Vagina (tissue), 2 donors: ENCODE data around the gene PAXX. TPM values are rescaled to one million over a fixed set of nuclear protein-coding genes. Genes with fewer than 3 reads are reported as not detected.

Experiments used
- DNase-seq, 2 donors: peaks; one replicate each; pipeline ENCODE4 v3.0.0-alpha.2; 2017; ENCODE audit errors: extremely low spot score in 2 of 2
- H3K27ac ChIP-seq: fragments of 200-600 bp; sonication (generic); one replicate; pipeline ENCODE4 v1.5.1; 2019
- H3K27me3 ChIP-seq: fragments of 200-600 bp; sonication (generic); one replicate; pipeline ENCODE4 v1.5.1; 2019
- H3K36me3 ChIP-seq, 2 donors: fragments of 200-600 bp; sonication (generic); one replicate each; pipeline ENCODE4 v1.5.1; 2017 to 2019
- H3K4me1 ChIP-seq: fragments of 200-600 bp; sonication (generic); one replicate; pipeline ENCODE4 v1.5.1; 2019
- H3K4me3 ChIP-seq, 2 donors: fragments of 200-600 bp; sonication (generic); 1 replicate in 1 of 2; 2 replicates in 1 of 2; pipeline ENCODE4 v1.5.1; 2016 to 2019
- H3K9me3 ChIP-seq: fragments of 200-600 bp; sonication (generic); one replicate; pipeline ENCODE4 v1.5.1; 2019
- CTCF ChIP-seq, 3 experiments: fragments of 450-650 bp in 2 of 3; fragments of 200-600 bp in 1 of 3; sonication (generic) in 1 of 3; IDR thresholded peaks; one replicate each; pipeline ENCODE4 v1.5.1; 2017 to 2019; ENCODE audit warnings: antibody characterized with exemption in 3 of 3, mild to moderate bottlenecking in 2 of 3, moderate library complexity in 2 of 3
- POLR2A ChIP-seq, 2 donors: fragments of 450-650 bp; IDR thresholded peaks; one replicate each; pipeline ENCODE4 v1.6.1; 2017; ENCODE audit warnings: antibody characterized with exemption in 2 of 2, mild to moderate bottlenecking in 2 of 2, moderate library complexity in 2 of 2
- POLR2AphosphoS5 ChIP-seq, 2 donors: sonication (generic); formaldehyde crosslinking; IDR thresholded peaks; one replicate each; pipeline ENCODE4 v1.9.0; 2017; ENCODE audit warnings: antibody characterized with exemption in 2 of 2, mild to moderate bottlenecking in 2 of 2, low read depth in 1 of 2; ENCODE audit not compliant: insufficient read depth in 1 of 2
- intact Hi-C: fragments of 100-400 bp; cut with DNase I; formaldehyde crosslinking; loops from one replicate; pipeline ENCODE4 v1.15.1; 2023
- total RNA-seq: library from RNA; depleted of rRNA; stranded (reverse); fragments of >200 nt; gene quantifications from one replicate; pipeline ENCODE4 v1.2.3, GENCODE V29; 2016

PAXX gene
- total RNA-seq, 1 donor from 2014 or later: 62.9 TPM

DNA sequence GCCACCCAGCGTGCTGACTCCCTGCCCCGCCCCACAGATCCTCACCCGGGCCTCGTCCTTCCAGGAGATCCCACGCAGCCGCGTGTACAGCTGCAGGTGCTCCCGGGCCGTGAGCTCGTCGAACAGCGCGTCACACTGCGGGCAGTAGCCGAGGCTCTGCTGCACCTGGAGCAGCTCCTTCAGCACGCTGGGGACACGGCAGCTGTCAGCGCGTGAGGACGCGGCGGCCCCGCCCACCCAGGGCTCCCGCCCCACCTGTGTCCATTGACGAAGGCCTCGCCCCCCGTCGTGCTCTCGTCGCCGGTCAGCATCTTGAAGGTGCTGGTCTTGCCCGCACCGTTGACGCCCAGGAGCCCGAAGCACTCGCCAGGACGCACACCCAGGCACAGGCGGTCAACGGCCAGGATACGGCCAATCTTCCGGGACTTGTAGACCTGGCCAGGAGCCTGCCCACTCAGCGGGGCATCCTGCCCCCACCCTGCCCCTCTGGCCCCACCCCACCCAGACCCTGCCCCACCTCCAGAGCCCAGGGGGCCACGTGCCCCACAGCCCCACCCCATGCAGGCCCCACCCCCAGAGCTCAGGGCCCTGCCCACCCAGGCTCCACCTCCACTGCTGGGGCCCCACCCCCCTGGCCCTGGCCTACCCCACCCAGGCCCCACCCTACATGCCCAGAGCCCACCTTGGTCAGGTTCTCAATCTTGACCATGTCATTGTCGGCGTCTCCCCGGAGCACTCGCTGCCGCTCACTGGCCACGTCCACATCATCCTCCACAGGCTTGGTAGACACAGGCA is 17.9 kb downstream of the PAXX start:
- DNase-seq: no peak
- no peak overlapping the region for H3K4me3 ChIP-seq
- no peaks in the 10 kb centered on the region for H3K4me1 ChIP-seq
- no peak for TF ChIP-seq POLR2AphosphoS5 (IDR thresholded peaks at IDR 0.05; ENCODE audit: insufficient read depth in 1 of 2, low read depth in 1 of 2)
- no peak for TF ChIP-seq POLR2A (IDR thresholded peaks at IDR 0.05)
- no peak for TF ChIP-seq CTCF (IDR thresholded peaks at IDR 0.05)
- H3K36me3 ChIP-seq: no peaks in the 10 kb centered on the region
- no peaks in the 10 kb centered on the region for H3K27me3 ChIP-seq
- H3K9me3 ChIP-seq: no peaks in the 10 kb centered on the region
- H3K27ac ChIP-seq: no peak overlapping the region
- intact Hi-C loops: no loop called here

GRCh38 chr9:137011156-137011555 is 18.9 kb downstream of the PAXX start:
- H3K27me3 ChIP-seq: no peaks in the 10 kb centered on the region
- no peak for DNase-seq
- H3K9me3 ChIP-seq: no peaks in the 10 kb centered on the region
- no peak for TF ChIP-seq POLR2AphosphoS5 (IDR thresholded peaks at IDR 0.05; ENCODE audit: insufficient read depth in 1 of 2, low read depth in 1 of 2)
- TF ChIP-seq POLR2A (IDR thresholded peaks at IDR 0.05): no peak
- TF ChIP-seq CTCF (IDR thresholded peaks at IDR 0.05): no peak
- no peaks in the 10 kb centered on the region for H3K4me1 ChIP-seq
- no peak overlapping the region for H3K27ac ChIP-seq
- no peak overlapping the region for H3K4me3 ChIP-seq
- intact Hi-C loops: no loop called here
- H3K36me3 ChIP-seq: peaks cover 0 to 5% of the 10 kb centered on the region in 2 donors

DNA sequence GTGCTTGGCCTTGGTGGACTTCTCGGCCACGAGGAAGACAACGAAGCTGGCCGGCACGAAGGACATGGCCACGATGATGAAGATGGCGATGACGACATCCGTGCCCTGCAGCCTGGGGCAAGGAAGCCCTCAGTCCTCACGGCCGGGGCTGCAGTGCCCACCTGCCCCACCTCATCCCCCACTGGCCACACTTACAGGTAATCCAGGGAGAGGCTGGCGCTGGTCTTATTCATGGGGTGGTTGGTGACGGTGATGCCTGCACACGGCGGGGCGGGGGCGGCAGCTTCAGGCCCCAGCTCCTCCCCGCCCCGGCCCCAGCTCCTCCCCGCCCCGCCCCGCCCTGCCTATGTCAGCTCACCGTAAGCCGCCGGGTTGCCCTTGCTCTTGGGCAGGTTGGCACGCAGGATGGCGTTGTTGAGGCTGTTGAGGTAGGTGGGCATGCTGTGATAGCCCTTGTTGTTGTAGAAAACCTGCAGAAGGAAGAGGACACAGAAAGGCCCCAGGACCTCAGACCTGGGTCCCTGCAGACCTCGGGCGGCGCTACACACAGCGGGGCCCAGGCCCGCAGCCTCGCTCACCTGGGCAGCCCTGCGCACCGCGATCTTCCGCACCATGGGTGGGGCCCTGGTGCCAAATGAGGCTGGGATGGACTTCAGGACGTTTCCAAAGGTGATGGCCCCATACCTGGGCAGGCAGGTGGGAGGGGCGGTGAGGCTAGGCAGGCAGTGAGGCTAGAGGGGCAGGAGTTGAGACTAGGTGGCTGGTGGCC is 19.9 kb downstream of the PAXX start:
- intact Hi-C loops: no loop called here
- H3K9me3 ChIP-seq: no peaks in the 10 kb centered on the region
- no peaks in the 10 kb centered on the region for H3K4me1 ChIP-seq
- no peaks in the 10 kb centered on the region for H3K27me3 ChIP-seq
- H3K4me3 ChIP-seq: no peak overlapping the region
- DNase-seq: no peak
- H3K36me3 ChIP-seq: peaks cover 0 to 15% of the 10 kb centered on the region in 2 donors
- no peak overlapping the region for H3K27ac ChIP-seq
- TF ChIP-seq POLR2AphosphoS5 (IDR thresholded peaks at IDR 0.05; ENCODE audit: insufficient read depth in 1 of 2, low read depth in 1 of 2): no peak
- TF ChIP-seq CTCF (IDR thresholded peaks at IDR 0.05): no peak
- TF ChIP-seq POLR2A (IDR thresholded peaks at IDR 0.05): no peak

GRCh38 chr9:137012694-137013570 is 20.7 kb downstream of the PAXX start:
- Histone ChIP-seq H3K27me3 (no peaks in the 10 kb centered on the region), H3K36me3 (peaks cover 0 to 20% of the 10 kb centered on the region in 2 donors), H3K27ac (no peak overlapping the region), H3K4me1 (no peaks in the 10 kb centered on the region), H3K9me3 (no peaks in the 10 kb centered on the region), H3K4me3 (no peak overlapping the region)
- intact Hi-C loops: no loop called here
- TF ChIP-seq CTCF (IDR thresholded peaks at IDR 0.05) (no peak), POLR2AphosphoS5 (IDR thresholded peaks at IDR 0.05; ENCODE audit: insufficient read depth in 1 of 2, low read depth in 1 of 2) (no peak), POLR2A (IDR thresholded peaks at IDR 0.05) (no peak)
- no peak for DNase-seq
